Amniotic stem cell (primary cell): ENCODE measurements around the gene POU2F1.

Source experiments
- DNase-seq: peaks from one replicate; lab custom pipeline; 2025; lab: John Stamatoyannopoulos, UW

POU2F1 gene

DNA sequence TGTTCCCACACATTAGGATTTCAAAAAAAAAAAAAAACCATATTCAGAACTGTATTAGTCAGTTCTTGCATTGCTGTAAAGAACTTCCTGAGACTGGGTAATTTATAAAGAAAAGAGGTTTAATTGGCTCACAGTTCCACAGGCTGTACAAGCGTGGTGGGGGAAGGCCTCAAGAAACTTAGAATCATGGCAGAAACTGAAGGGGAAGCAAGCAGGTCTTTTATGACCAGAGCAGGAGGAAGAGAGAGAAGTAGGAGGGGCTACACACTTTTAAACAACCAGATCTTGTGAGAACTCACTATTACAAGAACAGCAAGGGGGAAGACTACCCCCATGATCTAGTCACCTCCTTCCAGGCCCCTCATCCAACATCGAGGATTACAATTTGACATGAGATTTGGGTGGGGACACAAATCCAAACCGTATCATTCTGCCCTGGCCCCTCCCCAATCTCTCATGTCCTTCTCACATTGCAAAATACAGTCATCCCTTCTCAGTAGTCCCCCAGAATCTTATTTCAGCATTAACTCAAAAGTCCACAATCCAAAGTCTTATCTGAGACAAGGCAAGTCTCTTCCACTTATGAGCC is 51.8 kb downstream of the POU2F1 start:
- DNase-seq: no peak

- no peak for DNase-seq
These were observed 52.5 kb downstream of the POU2F1 start for GRCh38 chr1:167273027-167273800.

DNA sequence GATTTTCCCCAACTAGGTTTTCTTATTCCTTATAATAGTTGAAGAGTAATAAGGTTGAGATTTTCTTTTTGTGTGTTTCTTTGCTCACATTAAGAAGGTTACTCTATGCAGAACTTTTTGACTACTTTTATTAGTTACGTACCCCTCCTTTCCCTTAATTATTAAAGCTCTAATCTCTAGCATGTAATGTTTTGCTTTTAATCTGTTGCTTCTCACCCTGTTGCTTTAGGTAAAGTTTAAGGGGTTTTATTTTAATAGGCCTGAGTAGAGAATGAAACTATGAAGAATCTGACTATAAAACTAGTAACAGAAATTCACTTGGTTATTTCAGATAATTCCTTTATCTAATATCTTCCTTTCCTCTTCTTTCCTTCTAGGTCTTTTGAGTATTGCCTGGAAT is 53.4 kb downstream of the POU2F1 start:
- DNase-seq: no peak

GRCh38 chr1:167276969-167277368 is 56.3 kb downstream of the POU2F1 start:
- DNase-seq: no peak

DNA sequence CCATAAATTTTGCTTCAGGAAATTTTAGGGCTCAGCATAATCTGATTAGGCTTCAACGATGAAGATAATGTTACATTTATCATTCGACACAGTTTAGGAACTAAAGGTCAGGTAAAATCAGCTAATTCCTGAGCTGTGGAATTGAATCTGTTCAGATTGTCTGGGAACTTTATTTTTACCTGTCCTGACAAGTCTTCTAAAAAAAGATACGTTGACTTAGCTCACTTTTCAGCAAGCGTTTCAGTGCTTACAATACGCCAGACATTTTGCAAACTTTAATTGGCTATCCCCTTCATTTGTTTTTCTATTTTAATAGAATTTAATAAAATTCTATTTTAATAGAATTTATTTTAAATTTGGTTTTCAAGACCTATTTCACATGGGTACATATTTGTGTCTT is 57.8 kb downstream of the POU2F1 start:
- DNase-seq: no peak

DNA sequence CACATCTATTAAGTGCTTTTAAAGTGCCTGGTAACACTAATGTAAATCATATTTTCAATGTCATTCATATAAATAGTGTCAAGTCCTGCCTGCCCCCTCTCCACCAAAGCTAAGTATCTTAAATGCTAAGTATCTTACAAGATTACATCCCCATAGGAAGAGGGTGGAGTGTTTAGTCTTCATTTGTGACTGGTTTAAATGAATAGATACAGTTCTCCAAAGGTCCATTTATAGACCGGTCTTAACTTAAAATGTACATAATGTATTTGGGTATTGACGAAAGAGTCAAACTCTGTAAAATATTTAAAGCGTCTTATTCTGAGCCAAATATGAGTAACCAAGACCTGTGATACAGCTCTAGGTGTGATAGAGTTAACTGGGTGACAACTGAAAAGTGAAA is 60.2 kb downstream of the POU2F1 start:
- no peak for DNase-seq

GRCh38 chr1:167288390-167289074 is 67.8 kb downstream of the POU2F1 start:
- no peak for DNase-seq

- no peak for DNase-seq
These were observed 68.4 kb downstream of the POU2F1 start for GRCh38 chr1:167289075-167289442.

GRCh38 chr1:167289966-167290365 is 69.3 kb downstream of the POU2F1 start:
- DNase-seq: no peak

GRCh38 chr1:167291539-167292185 is 71.0 kb downstream of the POU2F1 start:
- no peak for DNase-seq

GRCh38 chr1:167292216-167292615 is 71.5 kb downstream of the POU2F1 start:
- no peak for DNase-seq

GRCh38 chr1:167293057-167293456 is 72.4 kb downstream of the POU2F1 start:
- no peak for DNase-seq

DNA sequence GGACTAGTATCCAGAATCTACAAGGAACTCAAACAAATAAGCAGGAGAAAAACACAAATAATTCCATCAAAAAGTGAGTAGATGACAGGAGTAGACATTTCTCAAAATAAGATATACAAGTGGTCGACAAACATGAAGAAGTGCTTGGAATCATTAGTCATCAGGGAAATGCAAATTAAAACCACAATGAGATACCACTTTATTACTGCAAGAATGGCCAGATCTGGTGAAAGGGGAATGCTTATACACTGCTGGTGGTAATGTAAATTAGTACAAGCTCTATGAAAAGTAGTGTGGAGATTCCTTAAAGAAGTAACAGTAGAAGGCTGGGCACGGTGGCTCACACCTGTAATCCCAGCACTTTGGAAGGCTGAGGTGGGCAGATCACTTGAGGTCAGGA is 73.8 kb downstream of the POU2F1 start:
- DNase-seq: no peak

GRCh38 chr1:167297222-167298214 is 76.8 kb downstream of the POU2F1 start:
- DNase-seq: no peak

GRCh38 chr1:167298325-167298724 is 77.6 kb downstream of the POU2F1 start:
- DNase-seq: no peak

GRCh38 chr1:167301355-167301754 is 80.7 kb downstream of the POU2F1 start:
- DNase-seq: no peak

- DNase-seq: no peak
These were observed 83.5 kb downstream of the POU2F1 start for GRCh38 chr1:167304165-167304564.

GRCh38 chr1:167305059-167305705 is 84.5 kb downstream of the POU2F1 start:
- no peak for DNase-seq

DNA sequence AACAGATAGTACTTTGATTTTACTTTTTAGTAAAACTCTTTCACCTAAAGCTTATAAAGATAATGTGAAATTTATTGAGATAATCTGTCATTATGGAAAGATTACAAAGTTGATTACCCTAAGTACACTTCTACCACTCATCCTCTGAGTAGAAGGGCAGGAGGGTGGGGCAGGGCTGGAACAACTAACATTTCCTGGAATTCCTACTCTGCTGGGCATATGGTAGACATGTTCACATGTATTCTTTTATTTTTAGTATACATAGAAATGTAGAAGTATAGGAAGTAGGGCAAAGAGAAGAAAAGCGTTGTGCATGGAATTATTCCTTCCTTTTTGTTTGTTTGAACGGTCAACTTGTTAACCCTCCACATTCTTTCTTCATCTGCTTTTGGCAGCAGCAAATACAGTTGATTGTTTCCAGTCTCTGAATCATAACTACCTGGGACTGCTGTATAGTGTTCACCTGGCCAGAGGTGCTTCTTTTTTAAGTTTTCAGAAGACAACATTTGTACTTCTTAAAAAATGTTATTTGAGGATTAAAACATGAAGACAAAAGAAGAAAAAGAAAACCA is 85.1 kb downstream of the POU2F1 start:
- no peak for DNase-seq

GRCh38 chr1:167310732-167311131 is 90.0 kb downstream of the POU2F1 start:
- no peak for DNase-seq

- no peak for DNase-seq
These were observed 92.2 kb downstream of the POU2F1 start for GRCh38 chr1:167312871-167313270.
